ENCODE results near the gene NFKBIZ. TPM values are rescaled to one million over a fixed set of nuclear protein-coding genes. Genes with fewer than 3 reads are reported as not detected.

Gene NFKBIZ
- total and polyA plus RNA-seq, 9 of the 15 experiments (the other 6 are each of a cell fraction or from before 2014, with no cell fraction given), result 1.2 to 13.7 (median 5.7) TPM

DNA sequence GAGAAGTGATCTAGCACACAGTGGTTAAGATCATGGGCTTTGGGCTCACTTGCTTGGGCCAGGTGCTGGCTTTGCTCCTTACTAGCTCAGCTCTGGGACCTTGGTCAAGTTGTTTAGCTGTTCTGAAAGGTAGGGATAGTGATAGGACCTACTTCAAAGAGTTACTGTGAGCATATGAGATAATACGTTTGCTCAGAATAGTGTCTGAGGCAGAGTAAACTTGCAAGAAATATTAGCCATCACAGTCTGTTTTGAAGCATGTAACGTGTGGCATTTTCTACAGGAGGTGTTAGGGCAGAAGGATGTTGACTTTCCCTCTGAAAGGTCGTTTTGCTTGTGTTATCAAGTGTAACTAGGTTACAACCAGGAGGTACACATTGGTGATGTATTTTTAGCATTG is 34.5 kb upstream of the NFKBIZ start (continued):
- TF ChIP-seq, protein P1, sequence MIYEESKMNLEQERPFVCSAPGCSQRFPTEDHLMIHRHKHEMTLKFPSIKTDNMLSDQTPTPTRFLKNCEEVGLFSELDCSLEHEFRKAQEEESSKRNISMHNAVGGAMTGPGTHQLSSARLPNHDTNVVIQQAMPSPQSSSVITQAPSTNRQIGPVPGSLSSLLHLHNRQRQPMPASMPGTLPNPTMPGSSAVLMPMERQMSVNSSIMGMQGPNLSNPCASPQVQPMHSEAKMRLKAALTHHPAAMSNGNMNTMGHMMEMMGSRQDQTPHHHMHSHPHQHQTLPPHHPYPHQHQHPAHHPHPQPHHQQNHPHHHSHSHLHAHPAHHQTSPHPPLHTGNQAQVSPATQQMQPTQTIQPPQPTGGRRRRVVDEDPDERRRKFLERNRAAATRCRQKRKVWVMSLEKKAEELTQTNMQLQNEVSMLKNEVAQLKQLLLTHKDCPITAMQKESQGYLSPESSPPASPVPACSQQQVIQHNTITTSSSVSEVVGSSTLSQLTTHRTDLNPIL (CRISPR knock-in tag; IDR thresholded peaks at IDR 0.05), result no peak
- TF ChIP-seq ZNF217 (CRISPR knock-in tag; IDR thresholded peaks at IDR 0.05) (no peak), ZNF24 (IDR thresholded peaks at IDR 0.05) (no peak), MIER1 (IDR thresholded peaks at IDR 0.05; ENCODE audit: low read depth) (no peak)
- TF ChIP-seq, protein P2, sequence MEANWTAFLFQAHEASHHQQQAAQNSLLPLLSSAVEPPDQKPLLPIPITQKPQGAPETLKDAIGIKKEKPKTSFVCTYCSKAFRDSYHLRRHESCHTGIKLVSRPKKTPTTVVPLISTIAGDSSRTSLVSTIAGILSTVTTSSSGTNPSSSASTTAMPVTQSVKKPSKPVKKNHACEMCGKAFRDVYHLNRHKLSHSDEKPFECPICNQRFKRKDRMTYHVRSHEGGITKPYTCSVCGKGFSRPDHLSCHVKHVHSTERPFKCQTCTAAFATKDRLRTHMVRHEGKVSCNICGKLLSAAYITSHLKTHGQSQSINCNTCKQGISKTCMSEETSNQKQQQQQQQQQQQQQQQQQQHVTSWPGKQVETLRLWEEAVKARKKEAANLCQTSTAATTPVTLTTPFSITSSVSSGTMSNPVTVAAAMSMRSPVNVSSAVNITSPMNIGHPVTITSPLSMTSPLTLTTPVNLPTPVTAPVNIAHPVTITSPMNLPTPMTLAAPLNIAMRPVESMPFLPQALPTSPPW (CRISPR knock-in tag; IDR thresholded peaks at IDR 0.05), result no peak
- TF ChIP-seq, protein P3, sequence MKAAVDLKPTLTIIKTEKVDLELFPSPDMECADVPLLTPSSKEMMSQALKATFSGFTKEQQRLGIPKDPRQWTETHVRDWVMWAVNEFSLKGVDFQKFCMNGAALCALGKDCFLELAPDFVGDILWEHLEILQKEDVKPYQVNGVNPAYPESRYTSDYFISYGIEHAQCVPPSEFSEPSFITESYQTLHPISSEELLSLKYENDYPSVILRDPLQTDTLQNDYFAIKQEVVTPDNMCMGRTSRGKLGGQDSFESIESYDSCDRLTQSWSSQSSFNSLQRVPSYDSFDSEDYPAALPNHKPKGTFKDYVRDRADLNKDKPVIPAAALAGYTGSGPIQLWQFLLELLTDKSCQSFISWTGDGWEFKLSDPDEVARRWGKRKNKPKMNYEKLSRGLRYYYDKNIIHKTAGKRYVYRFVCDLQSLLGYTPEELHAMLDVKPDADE (conservative IDR thresholded peaks at IDR 0.05; ENCODE audit: control insufficient read depth, low read depth, low read length), result no peak
